ENCODE data around the gene EXOC6.

EXOC6 gene

GRCh38 chr10:92914478-92915325, 66.4 kb downstream of the EXOC6 start:
- peak; percentile 43 for DNase-seq (ENCODE audit: low read depth)
- H3K4me3 ChIP-seq (ENCODE audit: low read length) = no peak overlapping the region
- TF ChIP-seq CTCF (conservative IDR thresholded peaks at IDR 0.05; ENCODE audit: low read length) = peak; percentile 82

- no peak for DNase-seq (ENCODE audit: low read depth)
- TF ChIP-seq CTCF (conservative IDR thresholded peaks at IDR 0.05; ENCODE audit: low read length) = no peak
- H3K4me3 ChIP-seq (ENCODE audit: low read length) = no peak overlapping the region
These were observed 67.6 kb downstream of the EXOC6 start for GRCh38 chr10:92915892-92916291.

GRCh38 chr10:92916433-92916832, 68.1 kb downstream of the EXOC6 start:
- H3K4me3 ChIP-seq (ENCODE audit: low read length) = no peak overlapping the region
- TF ChIP-seq CTCF (conservative IDR thresholded peaks at IDR 0.05; ENCODE audit: low read length) = no peak
- no peak for DNase-seq (ENCODE audit: low read depth)

GRCh38 chr10:92918603-92919002, 70.3 kb downstream of the EXOC6 start:
- no peak for DNase-seq (ENCODE audit: low read depth)
- no peak overlapping the region for H3K4me3 ChIP-seq (ENCODE audit: low read length)
- no peak for TF ChIP-seq CTCF (conservative IDR thresholded peaks at IDR 0.05; ENCODE audit: low read length)

GRCh38 chr10:92920866-92921265, 72.5 kb downstream of the EXOC6 start:
- TF ChIP-seq CTCF (conservative IDR thresholded peaks at IDR 0.05; ENCODE audit: low read length) = no peak
- DNase-seq (ENCODE audit: low read depth) = no peak
- H3K4me3 ChIP-seq (ENCODE audit: low read length) = no peak overlapping the region

GRCh38 chr10:92923416-92923815, 75.1 kb downstream of the EXOC6 start:
- no peak for DNase-seq (ENCODE audit: low read depth)
- H3K4me3 ChIP-seq (ENCODE audit: low read length) = no peak overlapping the region
- TF ChIP-seq CTCF (conservative IDR thresholded peaks at IDR 0.05; ENCODE audit: low read length) = no peak

- DNase-seq (ENCODE audit: low read depth) = no peak
- TF ChIP-seq CTCF (conservative IDR thresholded peaks at IDR 0.05; ENCODE audit: low read length) = no peak
- H3K4me3 ChIP-seq (ENCODE audit: low read length) = no peak overlapping the region
These were observed 81.6 kb downstream of the EXOC6 start for GRCh38 chr10:92929896-92930295.
